GM19035 (cell line): ENCODE results near the gene COG7.
"Not testable (repeated sequence)": the region's sequence is repeated elsewhere in the genome, so short reads cannot be mapped to it uniquely, and the experiment has no call there.

Source experiments
- ATAC-seq: cut with Tn5 transposase; IDR thresholded peaks from one replicate; pipeline ENCODE4 v1.9.1; 2021; ENCODE audit not compliant: unreplicated experiment

The COG7 gene

GRCh38 chr16:23478566-23478965 is 25.6 kb upstream of the COG7 start:
- ATAC-seq = no peak

GRCh38 chr16:23476289-23476688 is 23.3 kb upstream of the COG7 start:
- no peak for ATAC-seq

GRCh38 chr16:23469814-23470213 is 16.8 kb upstream of the COG7 start:
- ATAC-seq = no peak

- no peak for ATAC-seq
Measured at GRCh38 chr16:23466162-23466885, 13.3 kb upstream of the COG7 start.

GRCh38 chr16:23465179-23465578 is 12.2 kb upstream of the COG7 start:
- ATAC-seq = no peak

- no peak for ATAC-seq
Measured at GRCh38 chr16:23464196-23464595, 11.2 kb upstream of the COG7 start.

GRCh38 chr16:23462994-23463393 is 10.0 kb upstream of the COG7 start:
- ATAC-seq = not testable (repeated sequence)

GRCh38 chr16:23453338-23454052 is 506 bp upstream of the COG7 start:
- no peak for ATAC-seq

- ATAC-seq = no peak
Measured at GRCh38 chr16:23452221-23452571, 793 bp downstream of the COG7 start.

- ATAC-seq = no peak
Measured at GRCh38 chr16:23448392-23448791, 4.6 kb downstream of the COG7 start.

- not testable (repeated sequence) for ATAC-seq
Measured at GRCh38 chr16:23437542-23437941, 15.4 kb downstream of the COG7 start.

GRCh38 chr16:23436951-23437350 is 16.0 kb downstream of the COG7 start:
- no peak for ATAC-seq

GRCh38 chr16:23435500-23435899 is 17.5 kb downstream of the COG7 start:
- ATAC-seq = no peak

GRCh38 chr16:23434380-23434779 is 18.6 kb downstream of the COG7 start:
- ATAC-seq = no peak

- no peak for ATAC-seq
Measured at GRCh38 chr16:23433261-23433920, 19.6 kb downstream of the COG7 start.

- ATAC-seq = no peak
Measured at GRCh38 chr16:23432176-23433128, 20.5 kb downstream of the COG7 start.

GRCh38 chr16:23428351-23428750 is 24.6 kb downstream of the COG7 start:
- no peak for ATAC-seq

GRCh38 chr16:23424292-23424958 is 28.6 kb downstream of the COG7 start:
- no peak for ATAC-seq

GRCh38 chr16:23423496-23424049 is 29.4 kb downstream of the COG7 start:
- no peak for ATAC-seq

- no peak for ATAC-seq
Measured at GRCh38 chr16:23420011-23420410, 33.0 kb downstream of the COG7 start.
